Measurements from ENCODE around the gene CSNK1G3. TPM values are rescaled to one million over a fixed set of nuclear protein-coding genes. Genes with fewer than 3 reads are reported as not detected.

Gene CSNK1G3
- polyA plus RNA-seq, 2 of the 4 experiments (the other 2 are of a cell fraction): 24.0 to 50.9 TPM

Other genes with a start within 250 kb of the CSNK1G3 start
- 40.8 and 48.6 TPM in 2 replicates for gene CEP120, start 88.8 kb upstream of the CSNK1G3 start, polyA plus RNA-seq (2011; rRNA removed)
- 9.7 to 10.2 TPM (median 10.1 TPM) in 3 replicates for gene CEP120, start 88.8 kb upstream of the CSNK1G3 start, polyA plus RNA-seq (2017; fragmentation: RNase III; extraction: RNeasy Plus Mini Kit Qiagen cat#74134 plus additional on column Dnase treatment)

All from A549 (cell line).